Activated T-helper 9 cell treated with anti-CD3 and anti-CD28 coated beads, Interleukin-2, amount 50 U/mL, for 16 hours (primary cell): ENCODE results near the gene PEX11A.

ENCODE experiments used
- DNase-seq: peaks from one replicate; pipeline ENCODE4 v3.0.0-alpha.2; 2020; ENCODE audit warnings: low read depth

Gene PEX11A

GRCh38 chr15:89675606-89676005 is 14.9 kb downstream of the PEX11A start:
- DNase-seq: no peak

GRCh38 chr15:89674526-89674925 is 16.0 kb downstream of the PEX11A start:
- no peak for DNase-seq

DNA sequence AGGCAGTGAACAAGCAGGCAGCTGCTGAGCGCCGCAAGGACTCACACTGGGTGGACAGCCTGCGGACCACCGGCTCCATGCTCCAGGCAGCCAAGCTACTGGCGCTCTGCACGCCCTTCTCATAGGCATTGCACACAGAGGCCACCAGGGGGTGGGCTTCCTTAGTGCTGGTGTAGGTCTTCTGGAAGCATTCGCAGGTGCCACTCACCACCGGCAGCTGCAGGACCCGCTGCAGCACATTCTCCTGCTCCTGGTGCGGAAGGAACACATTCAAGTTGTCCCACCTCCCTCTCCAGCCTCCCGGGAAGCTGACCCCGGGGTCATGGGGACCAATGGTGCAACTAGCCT is 17.4 kb downstream of the PEX11A start:
- DNase-seq: no peak

GRCh38 chr15:89672221-89673164 is 18.1 kb downstream of the PEX11A start:
- DNase-seq: no peak

DNA sequence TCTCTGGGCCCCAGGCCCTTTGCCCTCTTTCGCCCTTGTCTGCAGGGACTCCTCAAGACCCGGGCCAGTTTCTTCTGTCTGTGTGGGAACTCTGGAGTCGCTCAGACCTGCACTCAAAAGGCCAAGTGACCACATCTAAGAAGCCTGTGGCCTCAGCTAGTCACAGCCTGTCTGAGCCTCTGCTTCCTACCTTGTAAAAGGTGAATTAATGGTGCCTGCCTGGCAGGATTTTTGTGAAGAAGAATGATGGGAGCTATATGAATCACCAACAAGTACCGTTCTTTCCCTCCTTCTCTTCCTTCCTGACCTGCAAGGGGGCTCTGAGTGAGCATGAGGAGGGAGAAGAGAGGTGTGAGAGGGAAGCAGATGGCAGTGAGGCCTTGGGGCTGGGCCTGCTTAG is 18.9 kb downstream of the PEX11A start:
- no peak for DNase-seq

GRCh38 chr15:89670971-89671560 is 19.5 kb downstream of the PEX11A start:
- no peak for DNase-seq

DNA sequence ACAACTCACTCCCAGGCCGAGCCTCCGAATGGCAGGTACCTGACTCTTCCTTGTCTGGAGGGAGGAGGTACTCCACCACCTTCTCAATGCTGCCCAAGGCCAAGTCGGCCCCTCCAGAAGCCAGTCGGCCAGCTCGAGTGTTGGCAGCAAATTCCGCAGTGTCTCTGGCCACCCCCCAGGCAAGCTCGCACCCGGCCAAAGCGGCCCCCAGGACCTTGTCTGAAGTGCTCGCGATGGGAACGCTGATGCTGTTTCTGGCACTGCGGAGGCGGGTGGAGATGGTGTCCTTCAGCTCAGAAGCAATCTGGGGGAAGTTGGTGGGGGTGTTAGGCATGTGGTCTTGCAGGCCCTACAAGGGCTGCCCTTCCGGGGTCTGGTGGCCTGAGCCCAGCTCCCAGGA is 20.6 kb downstream of the PEX11A start:
- no peak for DNase-seq

- DNase-seq: no peak
These were observed 21.2 kb downstream of the PEX11A start for GRCh38 chr15:89669309-89669865.

DNA sequence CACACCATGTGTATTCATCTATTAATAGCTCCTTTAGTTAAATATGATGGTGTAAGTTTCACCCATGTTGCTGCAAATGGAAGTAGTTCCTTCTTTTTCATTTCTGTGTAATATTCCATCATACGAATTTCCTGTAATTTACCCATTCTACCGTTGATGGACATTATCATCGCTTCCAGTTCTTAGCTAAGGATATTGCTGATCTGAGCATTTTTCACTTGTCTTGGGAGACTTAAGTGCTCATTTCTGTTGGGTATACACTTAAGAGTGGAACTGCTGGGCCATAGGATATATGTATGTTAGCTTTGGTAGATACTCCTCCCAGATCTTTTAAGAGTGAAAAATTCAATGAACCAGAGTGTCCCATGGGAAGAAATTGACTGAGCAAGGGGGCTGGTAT is 22.4 kb downstream of the PEX11A start:
- no peak for DNase-seq

GRCh38 chr15:89667706-89667960 is 22.9 kb downstream of the PEX11A start:
- DNase-seq: no peak

DNA sequence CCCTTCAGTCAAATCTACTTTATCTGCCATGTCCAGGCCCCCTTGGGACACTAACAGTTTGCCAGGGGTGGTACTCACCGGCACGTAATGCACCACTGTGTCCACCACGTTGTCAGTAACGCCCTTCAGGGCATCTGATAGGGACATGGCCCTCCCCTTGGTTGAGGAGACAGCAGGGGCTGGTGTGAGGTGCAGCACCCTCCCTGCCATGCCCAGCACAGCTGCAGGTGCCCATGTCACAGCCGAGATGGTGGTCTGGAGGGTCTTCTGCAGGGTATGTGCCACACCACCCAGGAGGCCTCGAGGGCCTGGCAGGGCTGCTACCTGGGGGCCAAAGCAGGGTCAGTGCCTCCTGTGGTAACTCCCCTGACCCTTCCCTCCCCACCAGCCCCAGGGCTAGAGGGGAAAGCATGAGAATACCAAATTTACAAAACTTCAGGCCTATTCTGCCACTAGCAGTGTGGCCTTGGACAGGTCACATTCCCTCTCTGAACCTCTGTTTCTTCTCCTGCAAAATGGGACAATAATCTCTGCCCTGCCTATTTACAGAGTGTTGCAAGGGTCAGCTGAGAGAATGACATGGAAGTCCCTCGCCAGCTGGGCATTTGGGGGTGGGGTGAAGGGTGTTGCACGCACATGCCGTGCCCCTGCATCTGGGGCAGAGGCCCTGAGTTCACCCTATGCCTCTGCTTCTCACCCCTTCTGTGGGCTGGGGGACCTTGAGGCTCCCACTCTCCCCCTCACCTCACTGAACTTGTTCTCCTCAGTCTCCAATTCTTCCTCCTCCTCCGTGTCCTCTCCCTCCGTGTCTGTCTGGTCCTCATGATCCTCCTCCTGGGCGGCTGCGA is 23.5 kb downstream of the PEX11A start:
- DNase-seq: no peak

GRCh38 chr15:89666184-89666857 is 24.2 kb downstream of the PEX11A start:
- no peak for DNase-seq

- DNase-seq: no peak
These were observed 24.9 kb downstream of the PEX11A start for GRCh38 chr15:89665449-89666181.

- no peak for DNase-seq
These were observed 25.9 kb downstream of the PEX11A start for GRCh38 chr15:89664441-89665350.

- no peak for DNase-seq
These were observed 27.5 kb downstream of the PEX11A start for GRCh38 chr15:89662893-89663626.

DNA sequence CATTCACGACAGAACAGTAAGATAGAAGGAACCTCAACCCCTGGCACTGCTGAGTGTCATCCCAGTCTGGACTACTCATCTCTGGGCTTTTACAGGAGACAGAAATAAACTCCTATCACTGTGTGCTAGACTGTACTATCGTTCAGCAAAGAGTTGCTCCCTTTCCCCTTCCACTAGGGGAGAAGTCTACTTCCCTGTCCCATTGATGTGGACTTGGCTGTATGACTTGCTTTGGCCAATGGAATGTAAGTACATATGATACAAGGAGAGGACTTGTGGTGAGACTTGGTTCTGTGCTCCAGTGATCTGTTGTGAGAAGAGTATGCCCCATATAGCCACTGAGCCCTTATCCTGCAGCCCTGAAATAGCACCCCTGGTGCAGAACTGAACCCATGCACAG is 30.0 kb downstream of the PEX11A start:
- no peak for DNase-seq

- no peak for DNase-seq
These were observed 31.3 kb downstream of the PEX11A start for GRCh38 chr15:89659295-89659694.

- DNase-seq: no peak
These were observed 32.8 kb downstream of the PEX11A start for GRCh38 chr15:89657686-89658200.

- no peak for DNase-seq
These were observed 34.3 kb downstream of the PEX11A start for GRCh38 chr15:89656116-89656815.
